HUES64 (cell line): ENCODE results near the gene PROKR2.

ENCODE experiments used
- H3K27ac ChIP-seq: 2 replicates; pipeline ENCODE4 v1.7.0; 2013; ENCODE audit warnings: low read depth, low read length, inconsistent platforms
- H3K27me3 ChIP-seq: 2 replicates; pipeline ENCODE4 v1.6.1; 2013; ENCODE audit warnings: mild to moderate bottlenecking, low read length; ENCODE audit not compliant: insufficient read depth
- H3K36me3 ChIP-seq: 2 replicates; pipeline ENCODE4 v1.6.1; 2013; ENCODE audit warnings: mild to moderate bottlenecking, low read length; ENCODE audit not compliant: insufficient read depth
- H3K4me1 ChIP-seq: 2 replicates; pipeline ENCODE4 v1.6.1; 2013; ENCODE audit warnings: mild to moderate bottlenecking, low read length, moderate library complexity; ENCODE audit not compliant: insufficient read depth
- H3K4me3 ChIP-seq: 2 replicates; pipeline ENCODE4 v1.5.1; 2013; ENCODE audit warnings: mild to moderate bottlenecking, low read length, moderate library complexity
- H3K9ac ChIP-seq: 2 replicates; pipeline ENCODE4 v1.6.1; 2013; ENCODE audit warnings: mild to moderate bottlenecking, low read depth, low read length
- H3K9me3 ChIP-seq: 2 replicates; pipeline ENCODE4 v1.6.1; 2013; ENCODE audit warnings: low read depth, low read length; ENCODE audit not compliant: insufficient read depth
- WGBS: fragments of 150-250, 120-280 bp; methylation state at CpG from one replicate; pipeline ENCODE4 v1.1.7; 2013; ENCODE audit warnings: missing lambda C conversion rate; 5-methylcytosine and 5-hydroxymethylcytosine counted together

PROKR2 gene

GRCh38 chr20:5279661-5280060, 37.1 kb downstream of the PROKR2 start:
- no peaks in the 10 kb centered on the region for H3K27me3 ChIP-seq
- H3K4me1 ChIP-seq = no peaks in the 10 kb centered on the region
- no peak overlapping the region for H3K9ac ChIP-seq
- H3K27ac ChIP-seq = no peak overlapping the region
- H3K36me3 ChIP-seq = no peaks in the 10 kb centered on the region
- H3K9me3 ChIP-seq = no peaks in the 10 kb centered on the region
- no peak overlapping the region for H3K4me3 ChIP-seq

GRCh38 chr20:5272268-5272667, 44.5 kb downstream of the PROKR2 start:
- no peaks in the 10 kb centered on the region for H3K27me3 ChIP-seq
- H3K4me1 ChIP-seq = peaks cover 9% of the 10 kb centered on the region; the same call in 1 of the 2 replicates
- WGBS = 94% methylated on average over 4 of the region's 4 CpGs
- no peak overlapping the region for H3K9ac ChIP-seq
- H3K36me3 ChIP-seq = no peaks in the 10 kb centered on the region
- no peak overlapping the region for H3K27ac ChIP-seq
- H3K4me3 ChIP-seq = no peak overlapping the region
- no peaks in the 10 kb centered on the region for H3K9me3 ChIP-seq

- H3K9ac ChIP-seq = no peak overlapping the region
Measured at GRCh38 chr20:5270603-5271002, 46.2 kb downstream of the PROKR2 start.

GRCh38 chr20:5268449-5268848, 48.3 kb downstream of the PROKR2 start:
- no peak overlapping the region for H3K9ac ChIP-seq
- H3K27ac ChIP-seq = no peak overlapping the region
- H3K4me3 ChIP-seq = no peak overlapping the region
- no peaks in the 10 kb centered on the region for H3K36me3 ChIP-seq
- peaks cover 35% of the 10 kb centered on the region for H3K4me1 ChIP-seq
- no peaks in the 10 kb centered on the region for H3K27me3 ChIP-seq
- H3K9me3 ChIP-seq = no peaks in the 10 kb centered on the region
- 97% methylated on average over 3 of the region's 3 CpGs for WGBS

More at GRCh38 chr20:5270603-5271002, 46.2 kb downstream of the PROKR2 start:
- H3K27ac ChIP-seq = peak overlapping the region; percentile 67; the same call in 1 of the 2 replicates
- peaks cover 14% of the 10 kb centered on the region for H3K4me1 ChIP-seq
- H3K36me3 ChIP-seq = no peaks in the 10 kb centered on the region
- H3K4me3 ChIP-seq = no peak overlapping the region
- H3K27me3 ChIP-seq = no peaks in the 10 kb centered on the region
- no peaks in the 10 kb centered on the region for H3K9me3 ChIP-seq
- WGBS = 49% methylated on average over 4 of the region's 5 CpGs

GRCh38 chr20:5267092-5267491, 49.7 kb downstream of the PROKR2 start:
- Histone ChIP-seq H3K4me1 (peaks cover 35% of the 10 kb centered on the region), H3K4me3 (no peak overlapping the region), H3K27me3 (no peaks in the 10 kb centered on the region), H3K9ac (no peak overlapping the region), H3K9me3 (no peaks in the 10 kb centered on the region), H3K27ac (no peak overlapping the region), H3K36me3 (no peaks in the 10 kb centered on the region)
- 85% methylated on average over 1 of the region's 1 CpG for WGBS
